ENCODE measurements around the gene P2RX1.

DNA sequence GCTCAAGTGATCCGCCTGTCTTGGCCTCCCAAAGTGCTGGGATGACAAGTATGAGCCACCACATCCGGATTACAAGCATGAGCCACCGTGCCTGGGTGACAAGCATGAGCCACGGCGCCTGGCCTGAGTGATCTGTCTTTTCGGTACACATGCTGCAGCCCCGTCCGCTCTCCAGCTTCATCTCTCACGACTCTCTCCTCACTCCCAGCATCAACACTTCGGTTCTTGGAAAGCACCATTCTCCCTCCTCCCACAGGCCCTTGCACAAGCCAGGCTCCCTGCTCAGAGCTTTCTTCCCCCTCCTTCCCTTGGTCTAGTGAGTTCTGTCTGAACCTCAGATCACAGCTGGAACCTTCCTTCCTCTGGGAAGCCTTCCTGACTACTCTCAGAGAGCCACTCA lies 63.7 kb downstream of the P2RX1 start:
- TF ChIP-seq POLR2A (IDR thresholded peaks at IDR 0.05) (no peak), CTCF (IDR thresholded peaks at IDR 0.05) (no peak)
